Ascending aorta (tissue), 2 donors: ENCODE data around the gene RMDN2. TPM values are rescaled to one million over a fixed set of nuclear protein-coding genes. Genes with fewer than 3 reads are reported as not detected.

ENCODE experiments used
- DNase-seq, 2 donors: peaks; one replicate each; pipeline ENCODE4 v3.0.0-alpha.2; 2019; ENCODE audit warnings: low spot score in 2 of 2
- H3K27ac ChIP-seq, 2 donors: fragments of 200-600 bp; sonication (generic); one replicate each; pipeline ENCODE4 v1.5.1; 2016 to 2017; ENCODE audit warnings: mild to moderate bottlenecking in 1 of 2
- H3K27me3 ChIP-seq: fragments of 200-600 bp; sonication (generic); one replicate; pipeline ENCODE4 v1.5.1; 2017
- H3K36me3 ChIP-seq, 2 donors: fragments of 200-600 bp; sonication (generic); one replicate each; pipeline ENCODE4 v1.5.1; 2016
- H3K4me1 ChIP-seq, 2 donors: fragments of 200-600 bp; sonication (generic); one replicate each; pipeline ENCODE4 v1.5.1; 2016 to 2017; ENCODE audit warnings: mild to moderate bottlenecking in 1 of 2
- H3K4me3 ChIP-seq, 2 donors: fragments of 200-600 bp; sonication (generic); one replicate each; pipeline ENCODE4 v1.5.1; 2016 to 2017; ENCODE audit warnings: mild to moderate bottlenecking in 1 of 2
- H3K9me3 ChIP-seq, 2 donors: fragments of 200-600 bp; sonication (generic); one replicate each; pipeline ENCODE4 v1.5.1; 2016
- CTCF ChIP-seq, 3 experiments: fragments of 200-600 bp in 2 of 3; fragments of 450-650 bp in 1 of 3; sonication (generic) in 2 of 3; IDR thresholded peaks; one replicate each; pipeline ENCODE4 v1.5.1; 2016 to 2019; ENCODE audit warnings: antibody characterized with exemption in 3 of 3, mild to moderate bottlenecking in 1 of 3, moderate library complexity in 1 of 3
- intact Hi-C: fragments of 100-400 bp; cut with DNase I; formaldehyde crosslinking; loops from one replicate; pipeline ENCODE4 v1.15.1; 2023
- total RNA-seq: library from RNA; depleted of rRNA; stranded (reverse); fragments of >200 nt; gene quantifications from one replicate; pipeline ENCODE4 v1.1.0, GENCODE V29; 2016

The RMDN2 gene
- total RNA-seq, 1 donor from 2014 or later = 0.21 TPM

- H3K9me3 ChIP-seq = peaks cover 0 to 6% of the 10 kb centered on the region in 2 donors
- no peaks in the 10 kb centered on the region for H3K27me3 ChIP-seq
- H3K4me3 ChIP-seq = peak overlapping the region; percentile 27 to 60
- H3K36me3 ChIP-seq = no peaks in the 10 kb centered on the region
- peak overlapping the region; percentile 28 to 31 for H3K27ac ChIP-seq
- DNase-seq = no peak
- H3K4me1 ChIP-seq = peaks cover 0 to 3% of the 10 kb centered on the region in 2 donors
- intact Hi-C loops = no loop called here
- TF ChIP-seq CTCF (IDR thresholded peaks at IDR 0.05) = no peak
These were observed 113.6 kb downstream of the RMDN2 start for GRCh38 chr2:38038682-38039081.

GRCh38 chr2:38039121-38039910 lies 114.2 kb downstream of the RMDN2 start:
- no peak overlapping the region for H3K4me3 ChIP-seq
- intact Hi-C loops = no loop called here
- no peak for DNase-seq
- no peaks in the 10 kb centered on the region for H3K36me3 ChIP-seq
- no peak for TF ChIP-seq CTCF (IDR thresholded peaks at IDR 0.05)
- no peak overlapping the region for H3K27ac ChIP-seq
- no peaks in the 10 kb centered on the region for H3K27me3 ChIP-seq
- H3K4me1 ChIP-seq = peaks cover 0 to 3% of the 10 kb centered on the region in 2 donors
- peaks cover 0 to 6% of the 10 kb centered on the region in 2 donors for H3K9me3 ChIP-seq

GRCh38 chr2:38045811-38046210 lies 120.7 kb downstream of the RMDN2 start:
- no peak overlapping the region for H3K27ac ChIP-seq
- no peak for TF ChIP-seq CTCF (IDR thresholded peaks at IDR 0.05)
- no peak for DNase-seq
- H3K4me3 ChIP-seq = no peak overlapping the region
- no peaks in the 10 kb centered on the region for H3K4me1 ChIP-seq
- intact Hi-C loops = no loop called here
- no peaks in the 10 kb centered on the region for H3K27me3 ChIP-seq
- H3K36me3 ChIP-seq = no peaks in the 10 kb centered on the region
- H3K9me3 ChIP-seq = peaks cover 0 to 6% of the 10 kb centered on the region in 2 donors

GRCh38 chr2:38056216-38056615 lies 131.1 kb downstream of the RMDN2 start:
- no peaks in the 10 kb centered on the region for H3K9me3 ChIP-seq
- no peak for TF ChIP-seq CTCF (IDR thresholded peaks at IDR 0.05)
- no peaks in the 10 kb centered on the region for H3K4me1 ChIP-seq
- DNase-seq = no peak
- intact Hi-C loops = no loop called here
- no peak overlapping the region for H3K4me3 ChIP-seq
- H3K27me3 ChIP-seq = no peaks in the 10 kb centered on the region
- no peaks in the 10 kb centered on the region for H3K36me3 ChIP-seq
- no peak overlapping the region for H3K27ac ChIP-seq

GRCh38 chr2:38057651-38058410 lies 132.7 kb downstream of the RMDN2 start:
- no peak for DNase-seq
- Histone ChIP-seq H3K9me3 (no peaks in the 10 kb centered on the region), H3K36me3 (no peaks in the 10 kb centered on the region), H3K4me3 (no peak overlapping the region), H3K27ac (no peak overlapping the region), H3K27me3 (no peaks in the 10 kb centered on the region), H3K4me1 (no peaks in the 10 kb centered on the region)
- intact Hi-C loops = no loop called here
- TF ChIP-seq CTCF (IDR thresholded peaks at IDR 0.05) = no peak
